GM12875 (cell line): Measurements from ENCODE around the gene KMT2A.

Experiments
- H3K4me3 ChIP-seq: one replicate; pipeline ENCODE4 v1.5.1; 2011; ENCODE audit warnings: low read depth, low read length, control low read depth
- CTCF ChIP-seq: IDR thresholded peaks from 2 replicates; pipeline ENCODE4 v1.5.1; 2011; ENCODE audit warnings: low read depth, mild to moderate bottlenecking, control low read depth, inconsistent platforms, low read length, moderate library complexity, borderline replicate concordance; ENCODE audit not compliant: insufficient read depth

Gene KMT2A

DNA sequence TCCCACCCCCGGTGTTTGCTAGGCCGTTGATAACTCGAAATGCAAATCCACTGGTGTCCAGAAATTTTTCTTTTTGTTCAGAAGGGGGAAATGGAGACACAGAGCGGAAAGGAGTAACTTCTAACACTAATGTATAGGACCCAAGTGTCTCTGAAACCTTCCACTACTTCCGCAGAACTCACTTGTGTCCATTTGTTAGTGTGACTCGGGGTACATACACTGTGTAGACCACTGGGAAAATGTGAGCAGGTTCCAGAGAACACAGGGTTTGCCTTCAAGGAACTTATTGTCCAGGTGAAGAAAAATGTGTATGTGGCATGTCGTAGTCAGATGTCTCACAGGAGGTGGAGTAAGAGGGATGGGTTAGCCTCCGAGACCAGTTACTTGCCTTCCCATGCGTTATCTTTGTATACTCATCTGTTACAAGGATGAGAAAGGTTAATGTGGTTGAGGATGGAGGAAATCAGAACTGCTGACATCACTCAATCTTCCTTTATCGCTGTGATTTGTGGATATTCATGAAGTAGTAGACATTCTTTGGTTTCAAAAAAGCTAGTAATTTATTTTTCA, 136.8 kb downstream of the KMT2A start:
- peak overlapping the region; percentile 96 for H3K4me3 ChIP-seq
- TF ChIP-seq CTCF: no peak

DNA sequence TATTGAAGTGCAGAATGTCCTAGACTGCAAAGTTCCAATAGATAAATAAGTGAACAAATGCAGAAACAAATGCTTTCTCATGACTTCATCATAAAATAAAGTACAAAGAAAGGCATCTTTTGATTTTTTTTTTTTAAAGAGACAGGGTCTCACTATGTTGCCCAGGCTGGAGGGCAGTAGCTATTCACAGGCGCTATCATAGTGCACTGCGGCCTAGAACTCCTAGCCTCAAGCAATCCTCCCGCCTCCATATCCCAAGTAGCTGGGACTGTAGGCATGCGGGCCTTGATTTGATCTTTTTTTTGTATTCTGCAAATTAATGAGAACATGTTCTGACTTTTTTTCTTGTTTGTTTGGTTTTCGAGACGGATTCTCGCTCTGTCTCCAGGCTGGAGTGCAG, 138.3 kb downstream of the KMT2A start:
- no peak overlapping the region for H3K4me3 ChIP-seq
- TF ChIP-seq CTCF: no peak
